DMS79 treated with DMSO at 0.1 percent for 48 hours (cell line): ENCODE measurements around the gene SNX2.

Source experiments
- DNase-seq: peaks from one replicate; lab custom pipeline; 2025; lab: John Stamatoyannopoulos, UW

SNX2 gene

GRCh38 chr5:122772446-122772845 is 2.4 kb upstream of the SNX2 start:
- DNase-seq, result no peak

GRCh38 chr5:122773619-122774018 is 1.3 kb upstream of the SNX2 start:
- DNase-seq, result no peak

- no peak for DNase-seq
These were observed 390 bp upstream of the SNX2 start for GRCh38 chr5:122774519-122774860.

GRCh38 chr5:122775550-122776542 is 966 bp downstream of the SNX2 start:
- DNase-seq, result no peak

- DNase-seq, result no peak
These were observed 3.3 kb downstream of the SNX2 start for GRCh38 chr5:122778157-122778556.

GRCh38 chr5:122779451-122779850 is 4.6 kb downstream of the SNX2 start:
- no peak for DNase-seq

GRCh38 chr5:122780296-122780695 is 5.4 kb downstream of the SNX2 start:
- no peak for DNase-seq

GRCh38 chr5:122781465-122781864 is 6.6 kb downstream of the SNX2 start:
- DNase-seq, result no peak

- DNase-seq, result no peak
These were observed 10.4 kb downstream of the SNX2 start for GRCh38 chr5:122785294-122785693.

- DNase-seq, result no peak
These were observed 13.5 kb downstream of the SNX2 start for GRCh38 chr5:122788371-122788770.

- DNase-seq, result no peak
These were observed 14.1 kb downstream of the SNX2 start for GRCh38 chr5:122788996-122789395.

GRCh38 chr5:122789461-122790171 is 14.7 kb downstream of the SNX2 start:
- DNase-seq, result no peak

GRCh38 chr5:122790354-122791103 is 15.6 kb downstream of the SNX2 start:
- DNase-seq, result no peak

GRCh38 chr5:122805481-122805880 is 30.6 kb downstream of the SNX2 start:
- DNase-seq, result no peak

GRCh38 chr5:122810405-122810804 is 35.5 kb downstream of the SNX2 start:
- no peak for DNase-seq

- DNase-seq, result no peak
These were observed 40.4 kb downstream of the SNX2 start for GRCh38 chr5:122815218-122815767.

- no peak for DNase-seq
These were observed 41.9 kb downstream of the SNX2 start for GRCh38 chr5:122816756-122817155.

GRCh38 chr5:122831984-122832383 is 57.1 kb downstream of the SNX2 start:
- no peak for DNase-seq

- DNase-seq, result no peak
These were observed 60.8 kb downstream of the SNX2 start for GRCh38 chr5:122835681-122836080.

GRCh38 chr5:122836947-122837346 is 62.1 kb downstream of the SNX2 start:
- DNase-seq, result no peak

- no peak for DNase-seq
These were observed 64.9 kb downstream of the SNX2 start for GRCh38 chr5:122839731-122840130.

- DNase-seq, result no peak
These were observed 67.2 kb downstream of the SNX2 start for GRCh38 chr5:122842016-122842580.
